Measurements from ENCODE around the gene PLXND1.
A peak's percentile ranks its signal among the peaks of the same experiment; 100 is the strongest.

The PLXND1 gene

DNA sequence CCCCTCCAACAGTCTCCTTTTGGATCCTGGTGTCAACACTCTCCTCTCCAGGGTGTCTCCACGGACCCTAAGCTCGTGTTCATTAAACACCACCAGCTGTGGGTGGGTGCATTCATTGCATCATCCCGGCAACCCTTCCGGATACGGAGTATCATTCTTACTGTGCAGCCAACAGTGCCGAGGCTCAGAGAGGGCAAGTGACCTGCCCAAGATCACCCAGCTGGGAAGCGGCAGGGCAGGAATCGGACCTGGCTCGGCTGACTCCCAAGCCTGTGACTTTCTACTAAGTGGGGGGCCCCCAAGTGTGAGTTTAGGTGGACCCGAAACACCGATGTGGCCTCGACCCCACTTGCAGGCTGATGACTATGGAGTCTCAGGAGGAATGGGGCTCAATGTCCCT is 43.1 kb downstream of the PLXND1 start:
- no peak for DNase-seq

GRCh38 chr3:129562803-129563202 is 43.7 kb downstream of the PLXND1 start:
- DNase-seq = no peak

- DNase-seq = no peak
Measured at GRCh38 chr3:129561619-129562248, 44.7 kb downstream of the PLXND1 start.

GRCh38 chr3:129560911-129561594 is 45.4 kb downstream of the PLXND1 start:
- DNase-seq = peak; percentile 76

DNA sequence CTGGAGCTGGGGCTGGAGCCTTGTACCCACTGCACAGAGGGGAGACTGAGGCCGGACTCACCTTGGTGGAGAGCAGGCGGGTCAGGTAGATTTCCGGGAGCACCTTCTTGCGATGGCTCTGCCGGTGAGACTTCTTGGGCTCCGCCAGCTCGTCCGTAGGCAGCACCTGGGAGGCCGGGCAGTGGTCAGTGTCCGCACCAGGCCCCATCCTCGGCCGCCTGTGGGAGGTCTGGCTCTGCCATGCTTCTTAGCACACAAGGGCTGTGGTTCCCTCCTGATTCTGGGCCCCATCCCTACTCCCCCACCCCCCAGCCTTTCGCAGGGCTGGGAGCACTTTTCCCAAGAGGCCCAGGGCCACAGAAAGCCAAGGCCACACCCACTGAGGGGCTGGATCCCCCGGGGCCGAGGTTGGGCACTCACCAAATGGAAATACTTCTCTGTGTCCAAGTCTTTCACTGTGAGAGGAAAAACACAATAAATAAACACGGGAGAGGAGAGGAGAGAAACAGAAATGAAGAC is 46.1 kb downstream of the PLXND1 start:
- DNase-seq = peak; percentile 63

DNA sequence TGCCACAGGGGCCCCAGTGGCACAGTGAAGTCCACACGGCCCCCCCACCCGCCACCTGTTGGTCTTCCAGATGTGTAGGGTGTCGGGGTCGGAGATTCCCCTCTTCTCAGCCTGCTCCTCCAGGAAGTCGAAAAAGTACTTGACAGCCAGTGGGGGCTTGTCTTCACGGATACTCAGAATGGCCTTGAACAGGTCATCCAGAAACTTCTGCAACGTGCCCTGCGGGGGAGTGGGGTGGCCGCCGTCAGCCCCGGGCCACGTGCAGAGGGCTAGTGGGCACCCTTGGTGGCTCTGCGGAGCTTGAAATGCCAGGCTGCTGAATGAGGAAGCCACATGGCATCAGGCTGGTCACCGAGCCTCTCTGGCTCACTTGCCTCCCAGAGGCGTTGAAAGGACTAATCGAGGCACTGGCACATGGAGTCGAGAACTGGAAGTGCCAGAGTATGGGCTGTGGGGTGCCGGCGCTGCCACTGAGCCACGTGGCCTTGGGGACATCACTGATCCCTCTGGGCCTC is 46.9 kb downstream of the PLXND1 start:
- no peak for DNase-seq

GRCh38 chr3:129558772-129559564 is 47.5 kb downstream of the PLXND1 start:
- DNase-seq = peak; percentile 67

DNA sequence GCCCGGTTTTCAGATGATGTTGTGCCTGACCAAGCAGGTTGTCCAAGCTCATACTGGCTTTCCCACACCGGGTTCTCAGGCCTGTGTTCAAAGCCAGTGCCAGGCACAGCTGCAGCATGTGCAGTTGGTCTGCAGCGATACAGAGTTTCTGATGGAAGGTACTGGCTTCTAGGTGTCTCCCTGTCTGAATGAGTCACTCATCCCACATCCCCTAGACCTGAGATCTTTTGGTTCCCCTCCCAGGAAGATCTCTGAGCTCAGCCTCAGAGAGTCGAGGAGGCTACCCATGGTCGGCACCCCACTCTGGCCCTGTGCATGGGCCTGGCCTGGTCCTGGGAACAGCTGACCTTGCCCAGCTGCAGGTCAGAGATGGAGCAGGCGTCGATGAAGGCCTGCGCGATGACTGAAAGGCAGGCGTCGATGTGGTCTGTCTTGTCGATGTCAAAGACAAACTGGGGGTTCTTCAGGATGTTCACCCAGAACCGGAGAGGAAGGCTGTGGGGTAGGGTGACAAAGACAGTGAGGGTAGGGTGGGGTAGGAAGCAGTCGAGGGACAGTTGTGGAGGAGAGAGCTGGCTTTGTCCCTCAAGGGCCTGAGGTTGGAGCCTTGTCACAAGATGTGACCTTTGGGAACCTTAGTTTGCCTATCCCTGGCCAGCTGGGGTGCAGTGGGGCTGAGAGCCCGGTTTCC is 48.2 kb downstream of the PLXND1 start:
- DNase-seq = no peak

- peak; percentile 13 for DNase-seq
Measured at GRCh38 chr3:129557548-129557894, 49.0 kb downstream of the PLXND1 start.

DNA sequence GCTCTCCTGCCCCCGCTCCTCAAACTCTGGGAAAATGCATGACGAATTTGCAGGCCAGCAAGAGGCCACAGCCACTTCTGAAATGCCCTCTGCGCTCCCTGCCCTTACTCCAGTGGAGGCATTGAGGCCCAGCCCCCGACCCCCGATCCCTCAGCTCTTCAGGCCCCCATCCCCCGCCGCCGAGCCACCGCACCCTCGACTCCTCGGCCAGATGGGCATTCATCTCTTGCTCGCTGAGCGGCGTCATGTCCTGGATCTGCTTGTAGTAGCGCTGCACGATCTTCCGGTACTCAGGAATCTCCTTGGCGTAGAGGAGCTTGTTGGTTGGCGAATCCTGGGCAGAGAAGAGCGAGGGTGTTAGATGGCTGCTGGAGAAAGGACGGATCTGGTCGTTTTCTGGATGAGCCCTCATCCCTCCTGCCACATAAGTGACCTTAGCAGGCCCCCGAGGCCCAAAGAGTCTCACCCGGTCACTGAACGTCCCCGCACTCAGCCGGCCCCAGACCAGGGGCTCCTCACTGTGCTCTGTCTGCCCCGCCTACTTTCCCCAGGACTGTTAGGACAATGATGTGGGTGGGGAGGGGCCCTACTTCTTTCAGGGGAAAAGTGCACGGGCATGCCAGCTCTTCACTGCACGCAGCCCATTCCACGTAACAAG is 49.5 kb downstream of the PLXND1 start:
- DNase-seq = no peak

- DNase-seq = no peak
Measured at GRCh38 chr3:129556358-129556695, 50.1 kb downstream of the PLXND1 start.

- DNase-seq = no peak
Measured at GRCh38 chr3:129555616-129556357, 50.7 kb downstream of the PLXND1 start.

DNA sequence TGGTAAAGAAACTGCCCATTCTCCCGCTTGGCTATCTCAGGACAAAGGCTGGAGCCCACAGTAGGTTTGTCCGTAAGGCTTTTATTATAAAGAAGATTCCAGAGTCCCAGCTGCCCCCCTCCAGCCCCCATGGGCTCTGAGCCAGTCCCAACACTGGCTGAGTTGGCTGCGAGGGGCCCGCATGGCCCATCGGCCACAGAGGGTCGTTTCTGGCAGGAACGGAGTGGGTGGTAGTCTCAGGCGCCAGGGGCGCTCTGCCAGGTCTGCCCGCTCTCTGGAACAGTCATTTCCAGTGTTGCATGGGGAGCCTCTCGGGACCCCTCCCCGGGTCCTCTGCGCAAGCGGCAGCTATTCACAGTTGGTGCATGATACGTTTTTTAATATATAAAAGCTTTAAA is 51.3 kb downstream of the PLXND1 start:
- DNase-seq = no peak

DNA sequence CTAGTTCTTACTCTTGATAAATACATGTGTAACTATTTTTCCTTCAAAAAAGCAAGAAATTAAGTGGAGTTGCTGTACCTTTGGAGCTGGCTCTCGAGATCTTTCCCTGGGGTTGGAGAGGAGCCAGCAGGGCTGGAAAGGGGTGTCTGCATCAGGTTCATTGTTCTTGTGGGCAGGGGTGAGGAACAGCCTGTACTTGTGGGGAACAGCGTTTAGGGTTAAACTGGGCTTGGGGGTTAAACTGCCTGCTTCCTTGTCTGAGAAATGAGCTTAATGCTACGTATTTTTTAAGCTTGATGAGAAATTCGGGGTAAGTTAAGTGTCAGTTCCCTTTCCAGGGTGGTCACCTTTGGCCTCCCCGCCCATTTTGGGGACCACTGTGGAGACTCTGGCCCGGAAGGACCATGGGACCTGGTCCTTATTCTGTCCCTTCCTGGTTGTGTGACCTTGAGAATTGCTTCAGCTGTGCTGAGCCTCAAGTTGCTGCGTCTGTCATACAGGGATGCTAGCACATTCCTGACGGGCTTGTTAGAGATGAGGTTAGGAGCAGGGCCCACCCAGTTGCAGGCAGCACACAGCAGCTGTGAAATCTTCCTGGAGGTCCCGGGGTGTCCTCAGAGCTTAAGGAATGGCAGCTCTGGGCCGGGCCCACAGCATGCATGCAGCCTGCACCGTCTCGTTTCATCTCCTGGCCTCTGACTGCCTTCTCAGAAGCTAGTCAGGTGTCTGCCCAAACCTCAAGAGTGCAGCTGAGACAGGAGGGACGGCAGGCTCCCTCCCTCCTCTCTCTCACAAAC is 51.9 kb downstream of the PLXND1 start:
- peak; percentile 57 for DNase-seq

GRCh38 chr3:129553719-129554118 is 52.8 kb downstream of the PLXND1 start:
- no peak for DNase-seq

GRCh38 chr3:129553171-129553570 is 53.3 kb downstream of the PLXND1 start:
- DNase-seq = no peak

GRCh38 chr3:129552287-129553050 is 54.0 kb downstream of the PLXND1 start:
- no peak for DNase-seq

DNA sequence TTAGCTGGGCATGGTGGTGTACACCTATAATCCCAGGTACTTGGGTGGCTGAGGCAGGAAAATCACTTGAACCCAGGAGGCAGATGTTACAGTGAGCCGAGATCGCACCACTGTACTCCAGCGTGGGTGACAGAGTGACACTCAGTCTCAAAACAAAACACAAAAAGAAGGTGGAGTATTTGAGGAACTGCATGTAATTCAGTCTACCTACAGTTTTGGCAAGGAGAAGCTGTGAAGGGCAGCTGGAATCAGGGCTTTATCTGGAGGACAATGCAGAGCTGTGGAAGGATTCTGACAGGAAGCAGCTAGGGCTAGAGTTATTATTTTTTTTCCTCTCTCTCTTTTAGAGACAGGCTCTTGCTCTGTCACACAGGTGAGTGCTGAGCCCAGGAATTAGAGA is 56.7 kb downstream of the PLXND1 start:
- no peak for DNase-seq

DNA sequence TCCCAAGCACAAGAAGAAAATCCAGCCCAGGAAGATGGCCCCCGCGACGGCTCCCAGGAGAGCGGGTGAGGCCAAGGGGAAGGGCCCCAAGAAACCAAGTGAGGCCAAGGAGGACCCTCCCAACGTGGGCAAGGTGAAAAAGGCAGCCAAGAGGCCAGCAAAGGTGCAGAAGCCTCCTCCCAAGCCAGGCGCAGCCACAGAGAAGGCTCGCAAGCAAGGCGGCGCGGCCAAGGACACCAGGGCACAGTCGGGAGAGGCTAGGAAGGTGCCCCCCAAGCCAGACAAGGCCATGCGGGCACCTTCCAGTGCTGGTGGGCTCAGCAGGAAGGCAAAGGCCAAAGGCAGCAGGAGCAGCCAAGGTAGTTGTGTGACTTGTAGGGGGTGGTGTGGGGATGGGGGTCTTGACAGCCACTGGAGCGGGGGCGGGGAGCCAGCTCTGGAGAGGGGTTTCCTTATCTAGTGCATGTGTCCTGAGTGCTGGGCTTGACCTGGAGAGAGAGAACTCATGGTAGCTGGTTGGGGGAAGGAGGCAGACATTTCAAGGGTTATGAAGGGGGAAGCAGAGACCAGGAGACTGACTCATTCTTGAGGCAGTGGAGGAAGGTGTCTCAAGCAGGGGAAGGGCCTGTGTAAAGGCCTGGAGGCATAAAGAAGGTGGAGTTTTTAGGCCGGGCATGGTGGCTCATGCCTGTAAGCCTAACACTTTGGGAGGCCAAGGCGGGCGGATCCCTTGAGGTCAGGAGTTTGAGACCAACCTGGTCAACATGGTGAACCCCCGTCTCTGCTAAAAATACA is 57.3 kb downstream of the PLXND1 start:
- peak; percentile 54 for DNase-seq
